PFSK-1 (cell line): ENCODE results near the gene NOX5.

Source experiments
- FOXP2 ChIP-seq: optimal IDR thresholded peaks from 2 replicates; pipeline ENCODE3; 2011; ENCODE audit warnings: borderline replicate concordance, control low read depth, inconsistent platforms; ENCODE audit not compliant: insufficient read depth; ENCODE audit errors: extremely low read length, extremely low read depth
- POLR2AphosphoS5 ChIP-seq: IDR thresholded peaks from 2 replicates; pipeline ENCODE4 v1.6.1; 2012; ENCODE audit warnings: low read depth, mild to moderate bottlenecking, control low read depth, low read length, moderate library complexity
- REST ChIP-seq, 2 experiments: IDR thresholded peaks; 2 replicates each; pipeline versions ENCODE4 v1.6.1 to v1.8.0; 2011 to 2012; ENCODE audit warnings: low read depth in 2 of 2, low read length in 2 of 2, control low read depth in 1 of 2, inconsistent platforms in 1 of 2, mild to moderate bottlenecking in 1 of 2, moderate library complexity in 1 of 2; ENCODE audit not compliant: insufficient read depth in 1 of 2
- SIN3A ChIP-seq: IDR thresholded peaks from 2 replicates; pipeline ENCODE4 v1.6.1; 2012; ENCODE audit warnings: mild to moderate bottlenecking, low read length, moderate library complexity, borderline replicate concordance; ENCODE audit not compliant: insufficient read depth
- TAF1 ChIP-seq: IDR thresholded peaks from 2 replicates; pipeline ENCODE4 v1.6.1; 2012; ENCODE audit warnings: low read length, control low read depth, borderline replicate concordance; ENCODE audit not compliant: insufficient read depth

NOX5 gene

GRCh38 chr15:69093127-69093526 is 78.6 kb downstream of the NOX5 start:
- no peak for TF ChIP-seq TAF1
- TF ChIP-seq REST (IDR thresholded peaks at IDR 0.05; ENCODE audit: insufficient read depth in 1 of 2, low read depth in 2 of 2, low read length in 2 of 2) = no peak
- peak; percentile 56; the same call in 1 of the 2 replicates for TF ChIP-seq POLR2AphosphoS5
- no peak for TF ChIP-seq SIN3A
- no peak for TF ChIP-seq FOXP2

- TF ChIP-seq SIN3A (no peak), FOXP2 (no peak), REST (IDR thresholded peaks at IDR 0.05; ENCODE audit: insufficient read depth in 1 of 2, low read depth in 2 of 2, low read length in 2 of 2) (no peak), POLR2AphosphoS5 (no peak), TAF1 (no peak)
Measured at GRCh38 chr15:69093614-69094013, 79.1 kb downstream of the NOX5 start.

GRCh38 chr15:69094124-69094921 is 79.8 kb downstream of the NOX5 start:
- no peak for TF ChIP-seq POLR2AphosphoS5
- TF ChIP-seq SIN3A = no peak
- TF ChIP-seq REST (IDR thresholded peaks at IDR 0.05; ENCODE audit: insufficient read depth in 1 of 2, low read depth in 2 of 2, low read length in 2 of 2) = no peak
- TF ChIP-seq TAF1 = no peak
- TF ChIP-seq FOXP2 = no peak

- TF ChIP-seq TAF1 (no peak), POLR2AphosphoS5 (no peak), FOXP2 (no peak), REST (IDR thresholded peaks at IDR 0.05; ENCODE audit: insufficient read depth in 1 of 2, low read depth in 2 of 2, low read length in 2 of 2) (no peak), SIN3A (no peak)
Measured at GRCh38 chr15:69095274-69095673, 80.8 kb downstream of the NOX5 start.
